Measurements from ENCODE around the gene LNX2. TPM values are rescaled to one million over a fixed set of nuclear protein-coding genes. Genes with fewer than 3 reads are reported as not detected.

Gene LNX2
- total RNA-seq: 4.4 and 4.8 TPM in 2 replicates

DNA sequence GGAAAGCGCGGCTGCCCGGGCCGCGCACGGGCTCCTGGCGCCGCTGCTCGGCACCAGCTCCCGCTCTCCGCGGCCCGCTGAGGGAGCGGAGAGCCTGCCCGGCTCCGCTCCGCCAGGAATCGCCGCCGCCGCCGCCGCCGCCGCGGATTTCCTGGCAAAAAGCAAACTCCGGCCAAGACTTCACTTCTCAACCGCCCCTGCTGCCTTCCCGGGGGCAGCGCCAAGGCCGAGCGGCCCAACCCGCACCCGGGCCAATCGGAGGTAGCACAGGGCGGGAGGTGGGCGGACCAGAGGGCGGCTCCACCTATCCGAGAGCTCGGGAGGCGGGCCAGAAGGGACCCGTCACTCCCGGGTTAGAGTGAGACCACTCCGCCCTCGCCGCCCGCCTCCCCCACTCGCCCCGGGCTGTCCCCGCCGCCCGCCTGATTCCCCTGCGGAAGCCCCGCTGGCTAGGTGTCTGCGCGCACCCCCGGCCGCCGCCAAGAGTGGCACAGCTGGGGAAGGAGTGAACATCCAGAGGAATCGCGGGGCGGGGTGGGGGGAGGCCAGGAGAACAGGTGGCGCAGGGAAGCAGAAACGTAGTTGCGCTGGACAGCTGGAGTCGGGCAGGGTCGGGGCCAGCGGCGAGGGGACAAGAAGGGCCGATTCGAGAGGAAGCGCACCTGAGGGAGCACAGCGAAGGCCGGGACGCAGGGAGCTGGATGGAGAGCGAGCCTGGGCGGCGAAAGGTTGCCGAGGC lies at the start of gene LNX2:
LNX2 (minus strand) TSS at position 153 of the 739 bp plus-strand sequence. CDS start 38,826 bp downstream, outside the sequence.

DNA sequence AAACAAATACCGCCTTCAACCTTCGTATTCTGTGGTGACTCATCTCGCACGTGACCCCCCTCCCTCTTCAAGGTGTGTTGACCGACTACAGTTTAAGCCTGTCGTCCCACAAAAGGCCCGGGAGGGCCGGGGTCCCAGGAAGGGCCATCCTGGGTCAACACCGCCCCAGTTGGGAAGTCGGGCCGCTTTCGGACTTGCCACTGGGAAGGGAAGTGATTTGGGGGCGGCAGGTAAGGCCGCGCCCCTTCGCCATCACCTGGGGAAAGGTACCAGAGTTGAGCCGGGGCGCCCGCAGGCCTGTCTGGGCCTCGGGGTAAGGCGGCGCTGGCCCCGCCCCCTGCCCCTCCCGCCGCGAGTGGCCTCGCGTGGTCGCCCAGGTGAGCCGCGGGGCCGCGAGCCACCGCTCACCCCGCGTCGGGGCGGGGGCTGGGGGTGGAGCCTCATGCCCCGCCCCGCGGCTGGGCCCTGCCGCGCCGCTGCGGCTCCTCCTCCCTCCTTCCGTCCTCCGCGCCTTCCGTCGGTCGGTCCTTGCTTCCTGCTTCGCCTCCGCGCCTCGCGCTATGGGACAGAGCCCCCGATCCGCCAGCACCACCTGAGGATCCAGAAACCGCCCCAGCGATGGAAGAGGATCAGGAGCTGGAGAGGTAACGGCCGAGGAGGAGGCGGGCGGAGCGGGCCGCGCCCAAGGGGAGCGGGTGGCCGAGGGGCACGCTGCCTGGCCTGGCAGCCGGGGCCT lies 1.2 kb upstream of the LNX2 start, which contains the start of gene POLR1D:
POLR1D (plus strand) TSS at position 527 of the 736 bp plus-strand sequence; CDS start at position 619, 92 bp downstream.

Other genes with a start within 250 kb of the LNX2 start
- gene GTF3A, start 195.9 kb downstream of the LNX2 start, total RNA-seq: 243 and 273 TPM in 2 replicates
- 36.7 and 49.3 TPM in 2 replicates for gene MTIF3, start 170.0 kb downstream of the LNX2 start, total RNA-seq
- 100 and 109 TPM in 2 replicates for gene POLR1D, start 1.4 kb upstream of the LNX2 start, total RNA-seq
- not detected in 2 replicates for gene GSX1, start 172.0 kb upstream of the LNX2 start, total RNA-seq

All from bronchus fibroblast of lung (primary cell).